ENCODE measurements around the gene AJAP1. TPM values are rescaled to one million over a fixed set of nuclear protein-coding genes. Genes with fewer than 3 reads are reported as not detected.

AJAP1 gene, protein sequence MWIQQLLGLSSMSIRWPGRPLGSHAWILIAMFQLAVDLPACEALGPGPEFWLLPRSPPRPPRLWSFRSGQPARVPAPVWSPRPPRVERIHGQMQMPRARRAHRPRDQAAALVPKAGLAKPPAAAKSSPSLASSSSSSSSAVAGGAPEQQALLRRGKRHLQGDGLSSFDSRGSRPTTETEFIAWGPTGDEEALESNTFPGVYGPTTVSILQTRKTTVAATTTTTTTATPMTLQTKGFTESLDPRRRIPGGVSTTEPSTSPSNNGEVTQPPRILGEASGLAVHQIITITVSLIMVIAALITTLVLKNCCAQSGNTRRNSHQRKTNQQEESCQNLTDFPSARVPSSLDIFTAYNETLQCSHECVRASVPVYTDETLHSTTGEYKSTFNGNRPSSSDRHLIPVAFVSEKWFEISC
- total RNA-seq = 0.11 and 0.12 TPM in 2 replicates

DNA sequence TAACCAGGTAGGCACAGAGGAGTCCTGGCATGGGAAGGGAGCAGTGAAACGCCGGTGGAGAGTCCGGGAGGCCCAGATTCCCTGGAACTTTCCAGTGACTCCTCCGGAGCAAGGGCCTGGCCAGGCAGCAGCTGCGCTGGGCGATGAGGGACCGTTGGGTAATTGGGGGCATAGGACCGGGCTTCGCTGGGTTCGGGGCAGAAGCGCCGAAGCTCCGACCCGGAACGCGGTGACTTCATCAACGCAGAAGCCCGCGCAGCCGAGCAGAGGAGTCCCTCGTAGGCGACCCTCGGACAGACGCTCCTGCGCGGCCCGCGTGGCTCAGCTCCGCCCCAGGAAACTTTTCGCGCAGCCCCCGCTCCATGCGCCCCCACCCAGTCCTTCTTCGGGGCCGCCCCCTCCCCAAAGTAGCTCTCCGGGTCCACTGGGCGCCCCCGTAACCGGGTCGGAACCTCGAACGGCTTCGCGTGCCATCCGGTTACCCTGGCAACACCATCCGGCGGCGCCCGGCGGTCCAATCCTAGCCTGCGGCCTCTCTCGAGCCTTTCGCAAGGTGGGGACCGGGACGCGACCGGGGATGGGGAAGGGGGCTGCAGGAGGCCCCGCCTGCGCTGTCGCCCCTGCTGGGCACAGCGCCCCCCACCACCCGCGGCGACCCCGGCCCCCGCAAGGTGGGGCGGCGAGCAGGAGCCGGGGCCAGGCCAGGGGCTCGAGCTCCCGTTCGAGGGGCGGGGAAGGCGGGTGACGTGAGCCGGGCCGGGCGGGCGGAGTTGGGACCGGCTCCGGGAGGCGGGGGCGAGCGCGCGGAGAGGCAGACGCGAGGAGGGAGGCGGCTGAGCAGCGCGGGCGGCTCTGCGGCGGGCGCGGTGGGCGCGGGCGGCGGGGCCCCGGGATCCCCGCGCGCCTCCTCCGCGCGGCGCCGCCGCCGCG lies at the start of gene AJAP1:
Gene AJAP1 (plus strand): TSS at position 814 of the 930 bp plus-strand sequence. CDS start 817 bp downstream, outside the sequence.

